Adrenal gland (tissue), 12 donors: Measurements from ENCODE around the gene SEMA4C. TPM values are rescaled to one million over a fixed set of nuclear protein-coding genes. Genes with fewer than 3 reads are reported as not detected.

ENCODE experiments used
- DNase-seq, 7 donors: peaks; one replicate each; pipeline ENCODE4 v3.0.0-alpha.2; 2019 to 2020
- H3K27ac ChIP-seq, 5 donors: fragments of 200-600 bp; sonication (generic) in 4 of 5; 1 replicate in 3 of 5; 2 replicates in 2 of 5; pipeline versions ENCODE4 v1.5.1 to v1.8.0; 2016 to 2020; ENCODE audit warnings: mild to moderate bottlenecking in 1 of 5
- H3K27me3 ChIP-seq: fragments of 200-600 bp; 2 replicates; pipeline ENCODE4 v1.8.0; 2021
- H3K36me3 ChIP-seq, 2 donors: fragments of 200-600 bp; replicated peaks in 1 of 2; 1 replicate in 1 of 2; 2 replicates in 1 of 2; pipeline versions ENCODE4 v1.5.1 to v1.8.0; 2018 to 2022
- H3K4me1 ChIP-seq, 2 donors: fragments of 200-600 bp; replicated peaks in 1 of 2; 1 replicate in 1 of 2; 2 replicates in 1 of 2; pipeline versions ENCODE4 v1.5.1 to v1.8.0; 2018 to 2021
- H3K4me3 ChIP-seq, 4 donors: fragments of 200-600 bp; sonication (generic) in 3 of 4; one replicate each; pipeline ENCODE4 v1.5.1; 2016 to 2018
- H3K9me3 ChIP-seq, 3 donors: fragments of 200-600 bp; sonication (generic) in 1 of 3; replicated peaks in 1 of 3; 1 replicate in 2 of 3; 2 replicates in 1 of 3; pipeline versions ENCODE4 v1.5.1 to v1.8.0; 2016 to 2021
- CTCF ChIP-seq, 6 experiments: fragments of 450-650 bp in 4 of 6; fragments of 200-600 bp in 2 of 6; sonication (generic) in 1 of 6; IDR thresholded peaks; 1 replicate in 5 of 6; 2 replicates in 1 of 6; pipeline versions ENCODE4 v1.5.1 to v1.8.0; 2016 to 2021; ENCODE audit warnings: antibody characterized with exemption in 6 of 6, mild to moderate bottlenecking in 2 of 6, moderate library complexity in 1 of 6
- POLR2A ChIP-seq, 2 donors: fragments of 450-650 bp; IDR thresholded peaks; one replicate each; pipeline ENCODE4 v1.6.1; 2017; ENCODE audit warnings: antibody characterized with exemption in 2 of 2, mild to moderate bottlenecking in 2 of 2, moderate library complexity in 1 of 2
- WGBS, 4 donors: extraction: QIAGEN DNeasy Blood & Tissue Kit in 2 of 4; methylation state at CpG; one replicate each; pipeline versions ENCODE4 v1.1.5 to v1.1.7; 2013 to 2017; 5-methylcytosine and 5-hydroxymethylcytosine counted together
- intact Hi-C, 2 donors: fragments of 100-400 bp; cut with DNase I; formaldehyde crosslinking; loops; one replicate each; pipeline versions ENCODE4 v1.14.1 to v1.15.0; 2022 to 2023
- polyA plus RNA-seq, 3 donors: library from polyadenylated mRNA; stranded (reverse); fragments of 200-250 nt in 2 of 3; fragments of 350-450 nt in 1 of 3; fragmentation: Illumina TruSeq in 1 of 3; extraction: RNeasy Lipid Tissue Mini Kit (QIAGEN cat#74804) in 1 of 3; gene quantifications; one replicate each; pipeline ENCODE4 v1.2.3, GENCODE V29; 2013 to 2014
- total RNA-seq, 9 donors: library from RNA; depleted of rRNA in 4 of 9; stranded (reverse); fragments of >200 nt in 4 of 9; fragments of 120-200 nt in 1 of 9; fragmentation: NEBNext Ultra II Directional in 1 of 9; extraction: Animal tissue kit (Norgen Biotek cat#: 25700) in 1 of 9; gene quantifications; one replicate each; pipeline versions ENCODE4 v1.1.0 to v1.2.4, GENCODE V29; 2013 to 2023
- donor health status: healthy with polysubstance abuse.
- donor health status: Bipolar disorder and iron deficiency.
- donor health status: DM: yes; HTN: yes; CAD: no.
- donor health status: DM: no; HTN: no; CAD: no.
- donor health status: DM: no; HTN: no; CAD: no.
- donor health status: DM: yes; HTN: yes; CAD: no.

SEMA4C gene
- total and polyA plus RNA-seq, 12 donors: 4.4 to 31.6 (median 23.2) TPM

- H3K4me1 ChIP-seq: peaks cover 11 to 41% of the 10 kb centered on the region in 2 donors
- H3K36me3 ChIP-seq: peaks cover 0 to 37% of the 10 kb centered on the region in 2 donors
- no peaks in the 10 kb centered on the region for H3K9me3 ChIP-seq
- TF ChIP-seq POLR2A (IDR thresholded peaks at IDR 0.05): peak; percentile 20 to 43
- peak in 5 of 6 experiments; percentile 28 to 66 (median 47) for TF ChIP-seq CTCF (IDR thresholded peaks at IDR 0.05)
- H3K27me3 ChIP-seq: no peaks in the 10 kb centered on the region
- H3K27ac ChIP-seq: peak overlapping the region; percentile 54 to 95 (median 90)
- 0 to 2% (median 1%) methylated on average over 9 to 76 of the region's 76 CpGs; no CpG with 5 or more reads in 1 of the 4 donors for WGBS, 4 donors
- intact Hi-C loops: loop anchor here in 1 of 2 donors (5.0 to 10.0 kb wide), 4 partner anchors 54 to 246 kb away; partner anchors contain the start of genes ANKRD36, CNNM3 and CNNM4
- peak; percentile 85 to 94 (median 91) for DNase-seq
- H3K4me3 ChIP-seq: peak overlapping the region; percentile 65 to 94 (median 83)
Measured at GRCh38 chr2:96868555-96869280, 1.2 kb downstream of the SEMA4C start.

GRCh38 chr2:96867756-96868554 is 1.9 kb downstream of the SEMA4C start:
- TF ChIP-seq CTCF (IDR thresholded peaks at IDR 0.05): no peak
- TF ChIP-seq POLR2A (IDR thresholded peaks at IDR 0.05): no peak
- intact Hi-C loops: loop anchor here in 1 of 2 donors (5.0 to 10.0 kb wide), 4 partner anchors 53 to 247 kb away; partner anchors contain the start of genes ANKRD36, CNNM3 and CNNM4
- peaks cover 0 to 44% of the 10 kb centered on the region in 2 donors for H3K36me3 ChIP-seq
- no peaks in the 10 kb centered on the region for H3K27me3 ChIP-seq
- 14 to 24% (median 18%) methylated on average over 15 to 27 of the region's 27 CpGs for WGBS, 4 donors
- no peaks in the 10 kb centered on the region for H3K9me3 ChIP-seq
- H3K27ac ChIP-seq: peak overlapping the region; percentile 54 to 95 (median 90)
- H3K4me1 ChIP-seq: peaks cover 11 to 37% of the 10 kb centered on the region in 2 donors
- peak overlapping the region in 3 of 4 donors; percentile 65 to 83 (median 83) for H3K4me3 ChIP-seq
- no peak for DNase-seq

GRCh38 chr2:96866986-96867755 is 2.7 kb downstream of the SEMA4C start:
- intact Hi-C loops: loop anchor here in 1 of 2 donors (5.0 to 10.0 kb wide), 4 partner anchors 52 to 248 kb away; partner anchors contain the start of genes ANKRD36, CNNM3 and CNNM4
- peak overlapping the region in 3 of 5 donors; percentile 90 to 95 (median 93) for H3K27ac ChIP-seq
- DNase-seq: no peak

More at GRCh38 chr2:96866986-96867755, 2.7 kb downstream of the SEMA4C start:
- no peak for TF ChIP-seq POLR2A (IDR thresholded peaks at IDR 0.05)
- TF ChIP-seq CTCF (IDR thresholded peaks at IDR 0.05): no peak
- 49 to 63% (median 59%) methylated on average over 8 to 22 of the region's 22 CpGs for WGBS, 4 donors
- Histone ChIP-seq H3K9me3 (no peaks in the 10 kb centered on the region), H3K4me1 (peaks cover 11 to 37% of the 10 kb centered on the region in 2 donors), H3K4me3 (peak overlapping the region in 1 of 4 donors; percentile 83), H3K36me3 (peaks cover 0 to 51% of the 10 kb centered on the region in 2 donors), H3K27me3 (no peaks in the 10 kb centered on the region)
